OCI-LY7 (cell line): ENCODE results near the gene ORC2. TPM values are rescaled to one million over a fixed set of nuclear protein-coding genes. Genes with fewer than 3 reads are reported as not detected.

Experiments used
- BruUV-seq: library from RNA; stranded (reverse); fragments of 400-500 nt; replicated peaks from 2 replicates; lab custom pipeline; 2021; lab: Mats Ljungman, UMichigan
- CTCF ChIA-PET: fragments of 300-600 bp; sonication (Branson Sonifier 250); formaldehyde crosslinking; loops from one replicate; lab custom pipeline; 2022; ENCODE audit warnings: antibody characterized with exemption; ENCODE audit not compliant: unreplicated experiment; lab: Charles Lee
- POLR2A ChIA-PET: fragments of 300-600 bp; sonication (Branson Sonifier 250); formaldehyde crosslinking; loops from one replicate; lab custom pipeline; 2022; ENCODE audit warnings: antibody characterized with exemption; lab: Charles Lee
- DNase-seq: peaks from one replicate; pipeline ENCODE4 v3.0.0-alpha.2; 2015; ENCODE audit warnings: low spot score
- H2AFZ ChIP-seq: fragments of 200-600 bp; sonication (generic), shearing (Covaris generic); 2 replicates; pipeline ENCODE4 v1.6.1; 2014; ENCODE audit warnings: mild to moderate bottlenecking, antibody characterized with exemption, low read length, moderate library complexity
- H3K27ac ChIP-seq: fragments of 200-600 bp; sonication (generic); 2 replicates; pipeline ENCODE4 v1.5.1; 2014; ENCODE audit warnings: mixed run types, low read depth, mild to moderate bottlenecking, moderate library complexity, low read length, inconsistent platforms; ENCODE audit not compliant: poor library complexity, severe bottlenecking
- H3K36me3 ChIP-seq: fragments of 200-600 bp; sonication (generic); 2 replicates; pipeline ENCODE4 v1.6.1; 2014; ENCODE audit warnings: mild to moderate bottlenecking, antibody characterized with exemption, low read length, moderate library complexity, mixed read lengths; ENCODE audit not compliant: insufficient read depth
- H3K4me1 ChIP-seq: fragments of 200-600 bp; sonication (generic); 2 replicates; pipeline ENCODE4 v1.5.1; 2014; ENCODE audit warnings: mild to moderate bottlenecking, low read length; ENCODE audit not compliant: insufficient read depth, poor library complexity, severe bottlenecking
- H3K4me2 ChIP-seq: fragments of 200-600 bp; sonication (generic); 2 replicates; pipeline ENCODE4 v1.6.1; 2014; ENCODE audit warnings: mild to moderate bottlenecking, low read length
- H3K4me3 ChIP-seq: fragments of 200-600 bp; sonication (generic); 2 replicates; pipeline ENCODE4 v1.5.1; 2014; ENCODE audit warnings: mild to moderate bottlenecking, low read depth, low read length; ENCODE audit not compliant: poor library complexity, severe bottlenecking
- H3K79me2 ChIP-seq: fragments of 200-600 bp; sonication (generic); 2 replicates; pipeline ENCODE4 v1.6.1; 2016; ENCODE audit warnings: low read depth, mild to moderate bottlenecking, low read length, moderate library complexity, mixed read lengths; ENCODE audit not compliant: insufficient read depth
- H3K9me2 ChIP-seq: fragments of 200-600 bp; sonication (generic); 2 replicates; pipeline ENCODE4 v1.6.1; 2016; ENCODE audit warnings: mild to moderate bottlenecking, low read length, mixed read lengths; ENCODE audit not compliant: insufficient read depth
- H3K9me3 ChIP-seq: fragments of 200-600 bp; sonication (generic); 2 replicates; pipeline ENCODE4 v1.6.1; 2014; ENCODE audit warnings: mild to moderate bottlenecking, mixed run types, low read length, mixed read lengths
- H4K20me1 ChIP-seq: fragments of 200-600 bp; sonication (generic); 2 replicates; pipeline ENCODE4 v1.6.1; 2014; ENCODE audit warnings: mild to moderate bottlenecking, antibody characterized with exemption, low read length, moderate library complexity, mixed read lengths; ENCODE audit not compliant: insufficient read depth
- EZH2phosphoT487 ChIP-seq: fragments of 200-600 bp; sonication (generic); IDR thresholded peaks from 2 replicates; pipeline ENCODE4 v1.6.1; 2018; ENCODE audit warnings: low read depth, borderline replicate concordance, mild to moderate bottlenecking, mixed run types, antibody characterized with exemption, low read length, moderate library complexity, mixed read lengths
- intact Hi-C: fragments of 100-400 bp; cut with micrococcal nuclease; formaldehyde crosslinking; loops from one replicate; pipeline ENCODE4 v1.10.0; 2022; ENCODE audit not compliant: unreplicated experiment
- total RNA-seq, 2 experiments: library from RNA; depleted of rRNA in 1 of 2; stranded (reverse); fragments of >200 nt in 1 of 2; shearing (Covaris generic) in 1 of 2; gene quantifications; 2 replicates each; pipeline ENCODE4 v1.2.3, GENCODE V29; 2014 to 2022
- TF ChIP-seq, protein P1 (sequence below): fragments of 200-600 bp; sonication (generic); conservative IDR thresholded peaks from 2 replicates; pipeline ENCODE4 v1.5.1; 2014; ENCODE audit warnings: mild to moderate bottlenecking, antibody characterized with exemption, low read length, moderate library complexity, mixed read lengths

The ORC2 gene
- total RNA-seq, 2 experiments from 2014 or later = 14.9 to 46.1 TPM

DNA sequence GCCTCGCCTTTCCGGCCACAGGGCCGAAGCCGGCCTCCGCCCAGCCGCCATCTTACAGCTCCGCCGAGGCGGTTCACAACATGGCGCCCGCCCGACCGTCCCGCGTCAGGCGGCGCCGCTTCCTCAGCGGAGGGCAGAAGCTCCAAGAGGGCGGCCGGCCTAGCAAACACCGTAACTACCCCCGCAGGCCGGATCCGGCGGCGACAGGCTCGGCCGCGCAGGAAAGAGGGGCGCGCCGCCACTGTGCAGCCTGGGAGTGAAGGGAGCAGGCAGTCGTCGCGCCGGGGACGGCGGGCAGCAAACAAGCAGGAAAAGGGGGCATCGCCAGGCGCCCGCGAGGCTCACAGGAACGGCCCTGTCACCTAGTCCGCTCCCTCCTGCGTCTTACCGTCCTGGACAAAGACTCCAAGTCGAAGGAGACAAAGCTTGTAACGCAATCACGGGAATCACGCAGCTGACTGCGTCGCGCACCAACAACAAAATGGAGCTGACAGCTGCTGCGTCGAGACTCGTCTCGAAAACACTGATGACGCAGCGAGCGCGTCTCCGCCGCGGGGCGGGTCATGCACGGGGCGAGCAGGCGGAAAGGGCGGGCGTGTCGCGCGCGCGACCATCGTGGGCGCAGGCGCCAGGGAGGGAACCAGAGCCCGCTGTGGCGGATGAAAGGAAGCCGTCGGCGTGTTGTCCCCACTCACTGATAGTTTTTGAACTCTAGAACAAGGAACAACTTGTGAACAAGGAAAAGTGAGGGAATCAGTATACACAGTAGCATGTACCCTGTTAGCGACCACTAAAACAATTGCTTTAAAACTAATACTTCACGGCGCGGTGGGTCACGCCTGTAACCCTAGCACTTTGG lies 99.1 kb downstream of the ORC2 start, which contains the start of gene CLK1:
Gene CLK1 (minus strand): TSS at position 483 of the 859 bp plus-strand sequence. CDS start 2,796 bp downstream, outside the sequence.
- POLR2A ChIA-PET = interaction anchor here (0.6 to 2.6 kb wide), 16 partner anchors 11 to 1674 kb away, joined by 3 to 22 read pairs (median 4); partner anchors contain the start of genes NIF3L1 and PPIL3
- peak within 1 kb of the TSS; percentile 89 for H3K27ac ChIP-seq
- H2AFZ ChIP-seq = peak within 1 kb of the TSS; percentile 86
- H3K36me3 ChIP-seq = peaks cover 45% of the 10 kb centered on the region
- H4K20me1 ChIP-seq = peaks cover 27% of the 10 kb centered on the region; the same call in 1 of the 2 replicates
- H3K4me2 ChIP-seq = peak within 1 kb of the TSS; percentile 88
- BruUV-seq = no TSS peak
- no peak for TF ChIP-seq EZH2phosphoT487
- TF ChIP-seq, protein P1, sequence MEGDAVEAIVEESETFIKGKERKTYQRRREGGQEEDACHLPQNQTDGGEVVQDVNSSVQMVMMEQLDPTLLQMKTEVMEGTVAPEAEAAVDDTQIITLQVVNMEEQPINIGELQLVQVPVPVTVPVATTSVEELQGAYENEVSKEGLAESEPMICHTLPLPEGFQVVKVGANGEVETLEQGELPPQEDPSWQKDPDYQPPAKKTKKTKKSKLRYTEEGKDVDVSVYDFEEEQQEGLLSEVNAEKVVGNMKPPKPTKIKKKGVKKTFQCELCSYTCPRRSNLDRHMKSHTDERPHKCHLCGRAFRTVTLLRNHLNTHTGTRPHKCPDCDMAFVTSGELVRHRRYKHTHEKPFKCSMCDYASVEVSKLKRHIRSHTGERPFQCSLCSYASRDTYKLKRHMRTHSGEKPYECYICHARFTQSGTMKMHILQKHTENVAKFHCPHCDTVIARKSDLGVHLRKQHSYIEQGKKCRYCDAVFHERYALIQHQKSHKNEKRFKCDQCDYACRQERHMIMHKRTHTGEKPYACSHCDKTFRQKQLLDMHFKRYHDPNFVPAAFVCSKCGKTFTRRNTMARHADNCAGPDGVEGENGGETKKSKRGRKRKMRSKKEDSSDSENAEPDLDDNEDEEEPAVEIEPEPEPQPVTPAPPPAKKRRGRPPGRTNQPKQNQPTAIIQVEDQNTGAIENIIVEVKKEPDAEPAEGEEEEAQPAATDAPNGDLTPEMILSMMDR = no peak
- H3K79me2 ChIP-seq = peaks cover 46% of the 10 kb centered on the region
- peaks cover 30% of the 10 kb centered on the region for H3K4me1 ChIP-seq
- peak within 1 kb of the TSS; percentile 82 for H3K4me3 ChIP-seq
- H3K9me3 ChIP-seq = no peaks in the 10 kb centered on the region
- CTCF ChIA-PET = no interaction called here
- intact Hi-C loops = loop anchor here (1.0 kb wide), 1 partner anchor 25 kb away; the partner anchor contains the start of genes NIF3L1 and PPIL3
- no peaks in the 10 kb centered on the region for H3K9me2 ChIP-seq
- DNase-seq = peak; percentile 94

DNA sequence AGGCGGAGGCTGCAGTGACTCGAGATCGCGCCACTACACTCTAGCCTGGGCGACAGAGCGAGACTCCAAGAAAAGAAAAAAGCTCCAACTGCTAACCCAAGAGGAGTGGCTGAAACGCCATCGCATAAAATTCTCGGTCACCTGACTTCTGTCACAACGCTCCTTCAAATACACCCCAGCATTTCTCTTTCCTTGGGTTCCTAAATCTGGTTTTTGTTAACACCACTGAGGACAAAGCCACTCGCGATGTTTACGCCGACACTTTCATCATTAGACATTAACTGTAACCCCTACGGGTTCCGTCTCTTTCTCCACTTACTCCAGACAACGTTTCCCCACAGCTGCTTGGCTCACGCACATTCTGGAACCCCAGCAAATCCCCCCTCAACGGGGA lies 99.7 kb downstream of the ORC2 start:
- H3K9me3 ChIP-seq = no peaks in the 10 kb centered on the region
- peak overlapping the region; percentile 82 for H3K4me3 ChIP-seq
- peak overlapping the region; percentile 89 for H3K27ac ChIP-seq
- no peaks in the 10 kb centered on the region for H3K9me2 ChIP-seq
- peaks cover 48% of the 10 kb centered on the region for H3K36me3 ChIP-seq
- intact Hi-C loops = loop anchor here (1.0 to 2.0 kb wide), 3 partner anchors 26 to 151 kb away; partner anchors contain the start of genes NIF3L1 and PPIL3
- peaks cover 25% of the 10 kb centered on the region for H3K4me1 ChIP-seq
- BruUV-seq = no TSS peak
- H4K20me1 ChIP-seq = peaks cover 27% of the 10 kb centered on the region; the same call in 1 of the 2 replicates
- H2AFZ ChIP-seq = peak overlapping the region; percentile 86; the same call in 1 of the 2 replicates
- ChIA-PET POLR2A (interaction anchor here (0.6 to 2.6 kb wide), 10 partner anchors 11 to 207 kb away, joined by 3 to 22 read pairs (median 3); partner anchors contain the start of genes NIF3L1 and PPIL3), CTCF (no interaction called here)
- TF ChIP-seq, protein P1 = no peak
- no peak for TF ChIP-seq EZH2phosphoT487
- H3K4me2 ChIP-seq = peak overlapping the region; percentile 88
- DNase-seq = peak; percentile 40
- peaks cover 53% of the 10 kb centered on the region for H3K79me2 ChIP-seq
